ENCODE measurements around the gene ADRM1.

ADRM1 gene

GRCh38 chr20:62330576-62331317, 27.9 kb downstream of the ADRM1 start:
- Histone ChIP-seq H3K4me3 (ENCODE audit: low read depth, low read length) (no peak overlapping the region), H3K27ac (no peak overlapping the region), H3K9me3 (ENCODE audit: severe bottlenecking) (no peaks in the 10 kb centered on the region), H3K27me3 (ENCODE audit: insufficient read depth, low read depth, severe bottlenecking) (no peaks in the 10 kb centered on the region), H3K36me3 (peaks cover 71% of the 10 kb centered on the region)
- no peak for DNase-seq
- TF ChIP-seq, protein P1, sequence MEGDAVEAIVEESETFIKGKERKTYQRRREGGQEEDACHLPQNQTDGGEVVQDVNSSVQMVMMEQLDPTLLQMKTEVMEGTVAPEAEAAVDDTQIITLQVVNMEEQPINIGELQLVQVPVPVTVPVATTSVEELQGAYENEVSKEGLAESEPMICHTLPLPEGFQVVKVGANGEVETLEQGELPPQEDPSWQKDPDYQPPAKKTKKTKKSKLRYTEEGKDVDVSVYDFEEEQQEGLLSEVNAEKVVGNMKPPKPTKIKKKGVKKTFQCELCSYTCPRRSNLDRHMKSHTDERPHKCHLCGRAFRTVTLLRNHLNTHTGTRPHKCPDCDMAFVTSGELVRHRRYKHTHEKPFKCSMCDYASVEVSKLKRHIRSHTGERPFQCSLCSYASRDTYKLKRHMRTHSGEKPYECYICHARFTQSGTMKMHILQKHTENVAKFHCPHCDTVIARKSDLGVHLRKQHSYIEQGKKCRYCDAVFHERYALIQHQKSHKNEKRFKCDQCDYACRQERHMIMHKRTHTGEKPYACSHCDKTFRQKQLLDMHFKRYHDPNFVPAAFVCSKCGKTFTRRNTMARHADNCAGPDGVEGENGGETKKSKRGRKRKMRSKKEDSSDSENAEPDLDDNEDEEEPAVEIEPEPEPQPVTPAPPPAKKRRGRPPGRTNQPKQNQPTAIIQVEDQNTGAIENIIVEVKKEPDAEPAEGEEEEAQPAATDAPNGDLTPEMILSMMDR (IDR thresholded peaks at IDR 0.05; ENCODE audit: low read depth, low read length): no peak

- TF ChIP-seq, protein P1 (IDR thresholded peaks at IDR 0.05; ENCODE audit: low read depth, low read length): no peak
- Histone ChIP-seq H3K9me3 (ENCODE audit: severe bottlenecking) (no peaks in the 10 kb centered on the region), H3K4me3 (ENCODE audit: low read depth, low read length) (no peak overlapping the region), H3K36me3 (peaks cover 66% of the 10 kb centered on the region), H3K27ac (no peak overlapping the region), H3K27me3 (ENCODE audit: insufficient read depth, low read depth, severe bottlenecking) (no peaks in the 10 kb centered on the region)
- no peak for DNase-seq
Observed at GRCh38 chr20:62331347-62331746, 28.6 kb downstream of the ADRM1 start.

DNA sequence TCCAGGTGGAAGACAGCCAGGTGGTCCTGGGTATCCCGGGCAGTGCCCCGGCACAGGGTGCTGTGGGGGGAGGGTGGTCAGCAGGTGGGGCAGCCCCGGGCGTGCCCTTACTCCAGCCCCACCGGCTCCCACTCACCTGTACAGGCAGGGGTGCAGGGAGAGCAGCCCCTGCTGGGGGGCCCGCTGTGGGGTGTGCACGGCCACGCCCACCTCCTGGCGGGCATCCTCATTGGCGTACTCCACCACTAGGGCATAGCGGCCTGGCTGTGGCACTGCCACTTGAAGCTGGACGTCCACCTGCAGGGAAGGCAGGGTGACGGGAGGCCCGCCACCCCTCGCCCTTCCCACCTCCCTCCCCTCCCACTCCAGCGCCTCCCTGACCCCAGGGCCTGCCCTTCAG, 29.6 kb downstream of the ADRM1 start:
- no peak for DNase-seq
- no peaks in the 10 kb centered on the region for H3K9me3 ChIP-seq (ENCODE audit: severe bottlenecking)
- TF ChIP-seq, protein P1 (IDR thresholded peaks at IDR 0.05; ENCODE audit: low read depth, low read length): no peak
- H3K27me3 ChIP-seq (ENCODE audit: insufficient read depth, low read depth, severe bottlenecking): no peaks in the 10 kb centered on the region
- H3K36me3 ChIP-seq: peaks cover 64% of the 10 kb centered on the region
- H3K4me3 ChIP-seq (ENCODE audit: low read depth, low read length): no peak overlapping the region
- no peak overlapping the region for H3K27ac ChIP-seq

GRCh38 chr20:62332989-62333819, 30.4 kb downstream of the ADRM1 start:
- Histone ChIP-seq H3K4me3 (ENCODE audit: low read depth, low read length) (no peak overlapping the region), H3K9me3 (ENCODE audit: severe bottlenecking) (no peaks in the 10 kb centered on the region), H3K27me3 (ENCODE audit: insufficient read depth, low read depth, severe bottlenecking) (no peaks in the 10 kb centered on the region), H3K36me3 (peaks cover 62% of the 10 kb centered on the region), H3K27ac (no peak overlapping the region)
- DNase-seq: no peak
- TF ChIP-seq, protein P1 (IDR thresholded peaks at IDR 0.05; ENCODE audit: low read depth, low read length): no peak

DNA sequence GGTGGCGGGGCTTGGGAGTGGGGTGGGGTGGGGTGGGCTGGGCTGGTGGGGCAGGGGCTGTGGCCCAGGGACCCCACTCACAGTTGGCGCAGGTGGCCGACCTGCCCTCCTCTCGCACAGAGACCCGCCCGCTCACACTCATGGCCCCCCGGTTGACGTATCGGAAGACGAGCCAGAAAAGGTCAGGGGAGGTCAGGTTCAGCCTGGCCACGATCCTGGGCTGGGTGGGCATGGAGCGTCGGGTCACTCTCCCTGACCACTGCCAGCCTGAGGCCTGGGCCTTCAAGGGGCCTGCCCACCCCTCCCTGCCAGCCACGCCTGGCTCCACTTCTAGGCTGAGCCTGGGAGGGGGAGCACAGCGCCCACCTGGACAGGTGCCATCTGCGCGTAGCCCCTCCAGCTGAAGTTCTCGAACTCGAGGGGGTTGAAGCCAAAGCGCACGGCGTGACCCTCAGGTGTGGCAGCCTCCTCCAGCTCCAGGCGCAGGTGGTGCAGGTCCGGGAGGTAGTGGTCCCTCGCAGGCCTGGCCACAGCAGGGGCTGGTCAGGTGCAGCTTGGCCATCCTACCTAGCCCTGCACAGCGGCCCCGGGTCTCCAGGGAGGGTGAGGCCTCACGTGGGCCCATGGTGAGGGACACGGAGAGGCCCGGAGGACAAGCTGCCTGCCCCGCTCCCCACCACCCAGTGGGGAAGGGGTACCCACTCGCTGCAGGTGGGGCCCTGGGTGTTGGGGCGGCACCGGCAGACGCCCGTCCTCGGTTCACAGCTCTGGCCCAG, 31.2 kb downstream of the ADRM1 start:
- Histone ChIP-seq H3K27me3 (ENCODE audit: insufficient read depth, low read depth, severe bottlenecking) (no peaks in the 10 kb centered on the region), H3K9me3 (ENCODE audit: severe bottlenecking) (no peaks in the 10 kb centered on the region), H3K36me3 (peaks cover 59% of the 10 kb centered on the region), H3K27ac (no peak overlapping the region), H3K4me3 (ENCODE audit: low read depth, low read length) (no peak overlapping the region)
- TF ChIP-seq, protein P1 (IDR thresholded peaks at IDR 0.05; ENCODE audit: low read depth, low read length): no peak
- DNase-seq: no peak

All from WERI-Rb-1 (cell line).